Thyroid gland (tissue), 4 donors: ENCODE measurements around the gene GLCE.

Experiments
- POLR2A ChIP-seq, 2 donors: fragments of 450-650 bp; IDR thresholded peaks; one replicate each; pipeline ENCODE4 v1.6.1; 2017; ENCODE audit warnings: antibody characterized with exemption in 2 of 2, mild to moderate bottlenecking in 2 of 2, moderate library complexity in 1 of 2
- TF ChIP-seq, protein P1 (sequence below), 6 experiments: fragments of 200-600 bp in 3 of 6; fragments of 450-650 bp in 3 of 6; sonication (generic) in 3 of 6; IDR thresholded peaks; one replicate each; pipeline ENCODE4 v1.5.1; 2016 to 2019; ENCODE audit warnings: antibody characterized with exemption in 6 of 6, mild to moderate bottlenecking in 2 of 6, inconsistent platforms in 1 of 6, moderate library complexity in 1 of 6

DNA sequence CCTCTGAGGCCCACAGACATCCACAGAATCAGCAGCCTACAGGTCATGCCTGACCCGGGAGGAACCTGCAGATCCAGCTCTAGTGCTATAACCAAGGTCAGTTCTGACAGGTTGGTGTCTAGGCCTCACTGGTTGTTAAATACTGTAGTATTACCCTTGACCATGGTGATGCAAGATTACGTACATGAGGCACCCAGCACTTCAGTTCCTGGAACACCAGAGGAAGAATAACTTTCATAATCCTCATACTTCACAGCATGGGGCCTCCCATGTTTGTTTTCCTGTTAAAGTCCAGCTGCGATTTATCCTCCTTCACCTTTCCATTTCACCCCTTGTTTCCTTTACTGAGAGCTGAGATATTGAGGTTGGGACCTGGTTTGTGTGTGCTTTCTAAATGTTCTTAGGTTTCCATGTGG, 34.4 kb upstream of the GLCE start:
- TF ChIP-seq, protein P1, sequence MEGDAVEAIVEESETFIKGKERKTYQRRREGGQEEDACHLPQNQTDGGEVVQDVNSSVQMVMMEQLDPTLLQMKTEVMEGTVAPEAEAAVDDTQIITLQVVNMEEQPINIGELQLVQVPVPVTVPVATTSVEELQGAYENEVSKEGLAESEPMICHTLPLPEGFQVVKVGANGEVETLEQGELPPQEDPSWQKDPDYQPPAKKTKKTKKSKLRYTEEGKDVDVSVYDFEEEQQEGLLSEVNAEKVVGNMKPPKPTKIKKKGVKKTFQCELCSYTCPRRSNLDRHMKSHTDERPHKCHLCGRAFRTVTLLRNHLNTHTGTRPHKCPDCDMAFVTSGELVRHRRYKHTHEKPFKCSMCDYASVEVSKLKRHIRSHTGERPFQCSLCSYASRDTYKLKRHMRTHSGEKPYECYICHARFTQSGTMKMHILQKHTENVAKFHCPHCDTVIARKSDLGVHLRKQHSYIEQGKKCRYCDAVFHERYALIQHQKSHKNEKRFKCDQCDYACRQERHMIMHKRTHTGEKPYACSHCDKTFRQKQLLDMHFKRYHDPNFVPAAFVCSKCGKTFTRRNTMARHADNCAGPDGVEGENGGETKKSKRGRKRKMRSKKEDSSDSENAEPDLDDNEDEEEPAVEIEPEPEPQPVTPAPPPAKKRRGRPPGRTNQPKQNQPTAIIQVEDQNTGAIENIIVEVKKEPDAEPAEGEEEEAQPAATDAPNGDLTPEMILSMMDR (IDR thresholded peaks at IDR 0.05) = no peak
- no peak for TF ChIP-seq POLR2A (IDR thresholded peaks at IDR 0.05)
